Lower lobe of right lung (tissue), 2 donors: ENCODE results near the gene OLFM1. TPM values are rescaled to one million over a fixed set of nuclear protein-coding genes. Genes with fewer than 3 reads are reported as not detected.

ENCODE experiments used
- ATAC-seq, 2 donors: fragments of 200-7000 bp; cut with Tn5 transposase; one replicate each; pipeline ENCODE4 v1.9.1; 2020 to 2022; ENCODE audit warnings: mild to moderate bottlenecking in 2 of 2, moderate library complexity in 2 of 2
- DNase-seq: peaks from one replicate; pipeline ENCODE4 v3.0.0-alpha.2; 2020
- H3K27ac ChIP-seq: fragments of 200-600 bp; one replicate; pipeline ENCODE4 v1.8.0; 2022
- H3K27me3 ChIP-seq: fragments of 200-600 bp; one replicate; pipeline ENCODE4 v1.8.0; 2022; ENCODE audit warnings: low read depth
- H3K36me3 ChIP-seq: fragments of 200-600 bp; one replicate; pipeline ENCODE4 v1.8.0; 2022; ENCODE audit warnings: mild to moderate bottlenecking
- H3K4me1 ChIP-seq: fragments of 200-600 bp; one replicate; pipeline ENCODE4 v1.8.0; 2022
- H3K4me3 ChIP-seq: fragments of 200-600 bp; one replicate; pipeline ENCODE4 v1.8.0; 2022; ENCODE audit warnings: mild to moderate bottlenecking
- H3K9me3 ChIP-seq: fragments of 200-600 bp; one replicate; pipeline ENCODE4 v1.8.0; 2022
- intact Hi-C: fragments of 100-400 bp; cut with DNase I; formaldehyde crosslinking; loops from one replicate; pipeline ENCODE4 v1.11.0; 2022
- total RNA-seq: library from RNA; stranded (reverse); fragmentation: NEBNext Ultra II Directional; extraction: Animal tissue kit (Norgen Biotek cat#: 25700); gene quantifications from one replicate; pipeline ENCODE4 v1.2.1, GENCODE V29; 2021
- TF ChIP-seq, protein P1 (sequence below): fragments of 200-600 bp; IDR thresholded peaks from one replicate; pipeline ENCODE4 v1.8.0; 2022; ENCODE audit warnings: antibody characterized with exemption, mild to moderate bottlenecking
- donor health status: DM: no; HTN: yes; CAD: no; lungs with severe emphysema.

OLFM1 gene
- total RNA-seq, 1 donor from 2014 or later, result 24.1 TPM

DNA sequence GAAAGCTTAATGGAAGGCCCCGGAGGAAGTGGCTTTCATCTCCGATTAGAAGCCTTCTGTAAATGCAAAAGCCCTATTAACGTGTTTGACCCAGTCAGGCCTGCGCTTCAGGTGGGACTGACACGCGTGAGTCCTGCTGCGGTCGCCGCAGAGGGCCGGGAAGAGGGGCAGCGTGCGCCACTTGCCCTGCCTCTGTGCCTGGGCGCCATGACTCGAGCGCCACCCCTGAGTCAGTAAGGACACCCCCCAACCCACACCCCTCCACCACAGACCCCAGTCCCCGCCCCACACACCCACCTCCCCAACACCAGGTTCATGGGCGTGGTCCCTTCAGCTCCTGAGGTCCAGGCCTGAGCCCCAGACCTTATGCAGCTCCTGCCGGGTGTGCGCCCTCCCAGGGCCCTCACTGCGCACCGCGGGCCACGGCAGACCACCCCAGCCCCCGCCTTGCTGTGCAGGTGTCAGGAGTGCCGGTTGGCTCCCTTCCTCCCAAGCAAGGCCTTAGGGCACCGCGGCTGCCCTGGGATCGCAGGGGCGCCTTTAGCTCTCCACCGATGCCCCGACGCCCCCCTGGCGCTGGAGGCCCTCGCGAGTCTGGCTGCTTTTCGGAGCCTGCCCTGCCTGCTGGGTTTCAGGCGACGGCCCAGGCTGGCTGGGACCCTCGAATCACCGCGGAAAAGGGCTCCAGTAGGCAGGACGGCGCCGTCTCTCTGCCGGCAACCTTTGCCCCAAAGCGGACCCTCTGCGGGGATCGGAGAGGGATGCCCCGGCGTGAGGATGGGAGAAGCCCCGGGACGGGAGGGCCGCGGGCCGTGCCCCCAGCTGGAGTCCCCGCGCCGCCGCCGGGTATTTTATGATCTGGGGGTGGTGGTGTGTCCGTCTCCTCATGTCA lies 625 bp upstream of the OLFM1 start:
- ATAC-seq (peak in 1 of 2 donors; percentile 20), DNase-seq (no peak)
- intact Hi-C loops, result no loop called here
- Histone ChIP-seq H3K27me3 (peaks cover 45% of the 10 kb centered on the region), H3K4me1 (peaks cover 29% of the 10 kb centered on the region), H3K9me3 (no peaks in the 10 kb centered on the region), H3K27ac (peak overlapping the region; percentile 56), H3K36me3 (no peaks in the 10 kb centered on the region), H3K4me3 (peak overlapping the region; percentile 34)
- TF ChIP-seq, protein P1, sequence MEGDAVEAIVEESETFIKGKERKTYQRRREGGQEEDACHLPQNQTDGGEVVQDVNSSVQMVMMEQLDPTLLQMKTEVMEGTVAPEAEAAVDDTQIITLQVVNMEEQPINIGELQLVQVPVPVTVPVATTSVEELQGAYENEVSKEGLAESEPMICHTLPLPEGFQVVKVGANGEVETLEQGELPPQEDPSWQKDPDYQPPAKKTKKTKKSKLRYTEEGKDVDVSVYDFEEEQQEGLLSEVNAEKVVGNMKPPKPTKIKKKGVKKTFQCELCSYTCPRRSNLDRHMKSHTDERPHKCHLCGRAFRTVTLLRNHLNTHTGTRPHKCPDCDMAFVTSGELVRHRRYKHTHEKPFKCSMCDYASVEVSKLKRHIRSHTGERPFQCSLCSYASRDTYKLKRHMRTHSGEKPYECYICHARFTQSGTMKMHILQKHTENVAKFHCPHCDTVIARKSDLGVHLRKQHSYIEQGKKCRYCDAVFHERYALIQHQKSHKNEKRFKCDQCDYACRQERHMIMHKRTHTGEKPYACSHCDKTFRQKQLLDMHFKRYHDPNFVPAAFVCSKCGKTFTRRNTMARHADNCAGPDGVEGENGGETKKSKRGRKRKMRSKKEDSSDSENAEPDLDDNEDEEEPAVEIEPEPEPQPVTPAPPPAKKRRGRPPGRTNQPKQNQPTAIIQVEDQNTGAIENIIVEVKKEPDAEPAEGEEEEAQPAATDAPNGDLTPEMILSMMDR, result no peak

DNA sequence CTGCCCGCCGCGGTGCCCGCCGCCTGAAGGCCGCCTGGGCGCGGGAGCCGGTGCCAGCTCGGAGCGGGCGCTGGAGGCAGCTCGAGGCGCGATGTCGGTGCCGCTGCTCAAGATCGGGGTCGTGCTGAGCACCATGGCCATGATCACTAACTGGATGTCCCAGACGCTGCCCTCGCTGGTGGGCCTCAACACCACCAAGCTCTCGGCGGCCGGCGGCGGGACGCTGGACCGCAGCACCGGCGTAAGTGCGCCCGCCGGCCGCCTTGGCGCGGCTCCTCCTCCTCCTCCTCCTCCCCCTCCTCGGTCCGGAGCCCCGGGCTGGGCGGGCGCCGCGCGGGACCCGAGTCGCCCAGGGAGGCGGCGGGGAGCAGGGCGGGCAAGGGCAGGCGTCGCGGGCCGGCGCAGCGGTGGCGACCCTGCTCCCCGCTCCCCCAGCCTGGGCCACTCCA lies 455 bp downstream of the OLFM1 start:
- no peak for ATAC-seq
- intact Hi-C loops, result no loop called here

DNA sequence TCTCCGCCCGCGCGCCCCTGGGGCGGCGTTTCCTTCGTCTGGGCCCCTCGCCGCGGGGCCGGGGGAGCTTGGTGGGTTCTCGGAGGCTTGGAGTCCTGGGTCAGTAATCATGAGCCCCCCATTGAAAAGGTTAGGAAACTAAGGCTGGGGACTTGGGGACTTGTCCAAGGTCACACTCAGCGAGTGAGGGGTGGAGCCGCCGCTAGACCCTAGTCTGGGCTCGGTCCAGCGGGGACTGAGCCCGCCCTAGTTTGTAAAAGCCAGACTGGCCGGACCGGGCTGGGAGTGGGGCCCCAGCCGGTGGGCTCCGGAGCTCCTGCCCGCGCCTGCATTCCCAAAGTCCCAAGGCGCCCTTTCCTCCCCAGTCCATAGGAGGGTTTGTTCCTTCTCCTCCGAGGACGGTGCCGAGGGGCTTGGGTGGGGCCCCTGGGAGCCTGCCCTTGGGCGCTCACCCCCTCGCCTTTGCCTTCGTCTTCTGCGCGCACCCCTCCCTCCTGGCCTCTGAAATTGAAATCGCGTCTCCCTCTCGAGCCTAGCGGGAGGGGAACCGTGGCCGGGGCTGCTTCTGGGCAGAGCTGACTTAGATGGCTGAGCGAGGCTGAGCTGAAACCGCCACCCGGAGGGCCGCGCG lies 995 bp downstream of the OLFM1 start:
- ATAC-seq (no peak), DNase-seq (no peak)
- TF ChIP-seq, protein P1, result no peak
- Histone ChIP-seq H3K9me3 (no peaks in the 10 kb centered on the region), H3K36me3 (no peaks in the 10 kb centered on the region), H3K4me3 (peak overlapping the region; percentile 52), H3K27me3 (peaks cover 45% of the 10 kb centered on the region), H3K4me1 (peaks cover 29% of the 10 kb centered on the region), H3K27ac (no peak overlapping the region)
- intact Hi-C loops, result no loop called here

More for the DNA sequence above, 455 bp downstream of the OLFM1 start:
- Histone ChIP-seq H3K27ac (no peak overlapping the region), H3K4me3 (peak overlapping the region; percentile 52), H3K27me3 (peaks cover 45% of the 10 kb centered on the region), H3K4me1 (peaks cover 29% of the 10 kb centered on the region), H3K36me3 (no peaks in the 10 kb centered on the region), H3K9me3 (no peaks in the 10 kb centered on the region)
- DNase-seq, result no peak
- TF ChIP-seq, protein P1, result no peak

DNA sequence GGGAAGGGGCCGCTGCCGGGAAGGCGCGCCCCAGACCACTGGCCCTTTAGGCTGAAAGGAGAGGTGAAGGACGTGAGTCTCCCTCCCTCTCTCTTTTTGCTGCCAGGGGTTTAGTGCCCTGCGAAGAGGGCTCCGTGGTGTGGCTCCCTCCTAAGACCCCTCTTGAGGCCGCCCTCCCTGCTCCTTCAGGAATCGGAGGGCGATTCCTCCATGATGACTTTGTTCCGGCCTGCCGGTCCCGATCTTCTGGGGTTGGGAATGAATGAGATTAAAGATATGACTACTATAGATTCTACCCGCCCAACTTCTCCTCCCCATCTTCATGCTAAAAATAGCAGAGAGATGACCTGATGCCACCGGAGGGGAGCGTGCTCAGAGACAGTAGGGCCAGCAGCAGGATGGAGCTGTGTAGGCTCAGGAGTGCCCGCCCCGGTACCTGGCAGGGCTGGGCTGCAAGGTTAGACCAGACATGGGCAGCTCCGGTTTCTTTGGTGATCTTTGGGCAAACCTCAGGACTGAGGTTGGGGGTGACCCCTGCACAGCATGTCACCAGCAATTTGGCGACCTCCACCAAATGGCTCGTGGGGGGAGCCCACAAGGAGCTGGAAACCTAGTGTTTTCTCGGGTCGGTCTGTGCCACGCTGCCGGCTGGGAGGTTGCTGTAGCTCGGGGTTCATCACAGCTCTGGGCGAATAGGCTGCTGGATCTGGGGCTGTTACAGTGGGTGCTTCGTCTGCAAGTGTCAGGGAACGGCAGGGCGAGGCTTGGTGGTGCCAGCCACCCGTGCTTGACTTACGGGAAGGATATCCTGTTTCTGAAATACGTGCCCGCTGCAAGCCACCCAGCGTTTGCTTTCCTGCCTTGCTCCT lies 1.7 kb downstream of the OLFM1 start:
- TF ChIP-seq, protein P1, result no peak
- Histone ChIP-seq H3K4me3 (peak overlapping the region; percentile 52), H3K36me3 (no peaks in the 10 kb centered on the region), H3K27ac (no peak overlapping the region), H3K4me1 (peaks cover 29% of the 10 kb centered on the region), H3K27me3 (peaks cover 45% of the 10 kb centered on the region), H3K9me3 (no peaks in the 10 kb centered on the region)
- DNase-seq (no peak), ATAC-seq (no peak)
- intact Hi-C loops, result no loop called here

DNA sequence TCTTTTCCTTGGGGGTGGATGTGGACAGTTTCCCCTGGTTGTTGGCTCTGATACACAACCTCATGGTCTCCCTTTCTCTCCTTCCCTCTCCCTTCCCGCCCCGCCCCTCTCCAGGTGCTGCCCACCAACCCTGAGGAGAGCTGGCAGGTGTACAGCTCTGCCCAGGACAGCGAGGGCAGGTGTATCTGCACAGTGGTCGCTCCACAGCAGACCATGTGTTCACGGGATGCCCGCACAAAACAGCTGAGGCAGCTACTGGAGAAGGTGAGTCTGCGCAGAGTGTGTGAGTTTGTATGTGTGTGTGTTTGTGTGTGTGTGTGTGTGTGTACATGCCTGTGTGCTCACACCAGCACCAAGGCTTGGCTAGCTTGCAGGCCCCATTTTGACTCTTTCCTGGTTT lies 2.6 kb downstream of the OLFM1 start:
- H3K9me3 ChIP-seq, result no peaks in the 10 kb centered on the region
- no peak for DNase-seq
- no peak for ATAC-seq
- intact Hi-C loops, result no loop called here
- H3K27ac ChIP-seq, result no peak overlapping the region
- H3K4me3 ChIP-seq, result no peak overlapping the region
- H3K27me3 ChIP-seq, result peaks cover 39% of the 10 kb centered on the region
- H3K4me1 ChIP-seq, result peaks cover 29% of the 10 kb centered on the region
- TF ChIP-seq, protein P1, result no peak
- no peaks in the 10 kb centered on the region for H3K36me3 ChIP-seq
